ENCODE results near the gene PSME3IP1. TPM values are rescaled to one million over a fixed set of nuclear protein-coding genes. Genes with fewer than 3 reads are reported as not detected.

Gene PSME3IP1
- total RNA-seq, 1 experiment from 2014 or later = 103 TPM

DNA sequence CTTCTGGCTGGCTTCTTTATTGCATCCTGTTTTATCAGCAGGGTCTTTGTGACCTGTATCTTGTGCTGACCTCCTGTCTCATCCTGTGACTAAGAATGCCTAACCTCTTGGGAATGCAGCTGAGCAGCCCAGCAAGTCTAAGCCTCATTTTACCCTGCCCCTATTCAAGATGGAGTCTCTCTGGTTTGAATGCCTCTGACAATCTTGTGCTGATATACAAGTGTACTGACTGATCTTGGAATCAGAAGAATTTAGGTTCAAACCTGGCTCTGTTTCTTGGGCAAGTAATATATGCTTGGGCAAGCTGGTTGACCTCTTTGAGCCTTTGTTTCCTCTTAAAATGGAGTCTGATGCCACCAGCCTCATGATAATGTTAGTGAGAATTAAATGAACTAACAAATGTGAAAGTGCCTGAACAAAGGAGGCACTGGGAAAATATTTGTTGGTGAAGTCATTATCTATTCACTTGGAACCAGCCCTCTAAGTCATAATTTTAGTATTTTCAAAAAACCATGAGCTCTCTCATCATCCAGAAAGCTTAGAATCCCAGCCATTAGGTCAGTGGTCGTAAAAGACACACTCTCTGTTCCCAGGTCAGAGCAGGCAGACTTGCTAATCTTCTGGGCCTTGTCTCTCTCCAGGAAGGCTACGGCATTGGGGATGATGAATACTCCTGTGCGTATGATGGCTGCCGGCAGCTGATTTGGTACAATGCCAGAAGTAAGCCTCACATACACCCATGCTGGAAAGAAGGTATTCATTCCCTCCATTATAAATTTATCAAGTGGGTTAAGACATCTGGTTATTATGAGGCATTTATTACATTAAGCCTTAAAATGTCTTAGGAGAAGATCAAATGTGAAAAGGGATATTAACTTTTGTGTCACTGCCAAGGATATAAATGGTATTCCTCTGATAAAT, 41.1 kb upstream of the PSME3IP1 start:
- Histone ChIP-seq H2BK12ac (ENCODE audit: insufficient read length, low read depth, low read length) (no peak overlapping the region), H3K79me2 (ENCODE audit: insufficient read depth, low read length) (no peaks in the 10 kb centered on the region), H2BK20ac (ENCODE audit: low read depth, low read length, poor library complexity, severe bottlenecking) (no peak overlapping the region), H2BK120ac (ENCODE audit: low read depth, low read length, poor library complexity, severe bottlenecking) (no peak overlapping the region), H3K18ac (ENCODE audit: insufficient read length, low read depth, low read length) (no peak overlapping the region), H2AK5ac (ENCODE audit: insufficient read length, low read length) (no peak overlapping the region), H3K9ac (ENCODE audit: extremely low read depth, insufficient read length, low read length) (no peak overlapping the region), H3T11ph (ENCODE audit: low read length) (no peak overlapping the region), H3K14ac (ENCODE audit: insufficient read depth, low read length) (no peak overlapping the region), H3K9me3 (ENCODE audit: control insufficient read depth, low read depth, low read length) (no peaks in the 10 kb centered on the region), H4K8ac (replicated peaks; ENCODE audit: insufficient read length, low read depth, low read length) (no peak overlapping the region), H3K23ac (ENCODE audit: insufficient read length, low read depth, low read length) (no peak overlapping the region), H2AFZ (ENCODE audit: low read length) (no peak overlapping the region), H4K91ac (ENCODE audit: insufficient read length, low read depth, low read length) (no peak overlapping the region), H2BK5ac (ENCODE audit: insufficient read length, low read length) (no peak overlapping the region), H3K27ac (ENCODE audit: insufficient read length, low read depth, low read length) (no peak overlapping the region), H3K79me1 (ENCODE audit: insufficient read depth, low read depth, low read length, poor library complexity, severe bottlenecking) (no peaks in the 10 kb centered on the region), H3K27me3 (ENCODE audit: insufficient read depth, low read length) (no peaks in the 10 kb centered on the region; the same call in 1 of the 2 replicates), H3K56ac (ENCODE audit: insufficient read length, low read depth, low read length) (no peak overlapping the region), H3K4me1 (ENCODE audit: insufficient read depth, low read length) (no peaks in the 10 kb centered on the region), H3K4me2 (ENCODE audit: insufficient read depth, insufficient read length, low read length) (no peak overlapping the region), H4K20me1 (ENCODE audit: control insufficient read depth, insufficient read depth, insufficient read length) (no peaks in the 10 kb centered on the region), H3K23me2 (ENCODE audit: insufficient read length, low read depth, low read length, poor library complexity, severe bottlenecking) (no peaks in the 10 kb centered on the region), H2BK15ac (ENCODE audit: low read depth, low read length) (no peak overlapping the region), H4K5ac (ENCODE audit: insufficient read length, low read depth, low read length) (no peak overlapping the region), H3K4ac (ENCODE audit: low read depth, low read length) (no peak overlapping the region)
- DNase-seq = no peak
- Mint-ChIP-seq H3K4me1 (no peaks in the 10 kb centered on the region), H3K4me3 (no peak overlapping the region), H3K27me3 (ENCODE audit: low read depth) (no peaks in the 10 kb centered on the region), H3K36me3 (ENCODE audit: insufficient read depth in 1 of 3, low read depth in 3 of 3) (peaks cover 16 to 80% (median 48%) of the 10 kb centered on the region in 3 experiments; a peak in 6 of 7 replicates), H3K27ac (no peak overlapping the region; a peak in 2 of 7 replicates), H3K9me3 (no peaks in the 10 kb centered on the region)
- TF ChIP-seq, protein P1, sequence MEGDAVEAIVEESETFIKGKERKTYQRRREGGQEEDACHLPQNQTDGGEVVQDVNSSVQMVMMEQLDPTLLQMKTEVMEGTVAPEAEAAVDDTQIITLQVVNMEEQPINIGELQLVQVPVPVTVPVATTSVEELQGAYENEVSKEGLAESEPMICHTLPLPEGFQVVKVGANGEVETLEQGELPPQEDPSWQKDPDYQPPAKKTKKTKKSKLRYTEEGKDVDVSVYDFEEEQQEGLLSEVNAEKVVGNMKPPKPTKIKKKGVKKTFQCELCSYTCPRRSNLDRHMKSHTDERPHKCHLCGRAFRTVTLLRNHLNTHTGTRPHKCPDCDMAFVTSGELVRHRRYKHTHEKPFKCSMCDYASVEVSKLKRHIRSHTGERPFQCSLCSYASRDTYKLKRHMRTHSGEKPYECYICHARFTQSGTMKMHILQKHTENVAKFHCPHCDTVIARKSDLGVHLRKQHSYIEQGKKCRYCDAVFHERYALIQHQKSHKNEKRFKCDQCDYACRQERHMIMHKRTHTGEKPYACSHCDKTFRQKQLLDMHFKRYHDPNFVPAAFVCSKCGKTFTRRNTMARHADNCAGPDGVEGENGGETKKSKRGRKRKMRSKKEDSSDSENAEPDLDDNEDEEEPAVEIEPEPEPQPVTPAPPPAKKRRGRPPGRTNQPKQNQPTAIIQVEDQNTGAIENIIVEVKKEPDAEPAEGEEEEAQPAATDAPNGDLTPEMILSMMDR (conservative IDR thresholded peaks at IDR 0.05) = no peak
- WGBS (ENCODE audit: extremely low coverage, insufficient read length, low lambda C conversion rate) = no CpG with 5 or more reads among the region's 4 CpGs

Measured in H9 (cell line).